H1 (cell line): ENCODE measurements around the gene GATAD2B. TPM values are rescaled to one million over a fixed set of nuclear protein-coding genes. Genes with fewer than 3 reads are reported as not detected.

Experiments
- CTCF ChIA-PET: fragments of 300-600 bp; sonication (Branson Sonifier 250); formaldehyde crosslinking; loops from one replicate; lab custom pipeline; 2021; ENCODE audit not compliant: partially characterized antibody; lab: Charles Lee
- POLR2A ChIA-PET: fragments of 300-600 bp; sonication (Branson Sonifier 250); formaldehyde crosslinking; loops from one replicate; lab custom pipeline; 2021; ENCODE audit warnings: inconsistent platforms; ENCODE audit not compliant: partially characterized antibody; lab: Charles Lee
- DNase-seq, 2 experiments: peaks; one replicate each; pipeline versions ENCODE4 v3.0.0 to v3.0.0-alpha.2; 2010 to 2022; ENCODE audit warnings: low spot score in 2 of 2, low read depth in 1 of 2, mixed read lengths in 1 of 2
- FAIRE-seq: peaks from 2 replicates; lab custom pipeline; 2011; peaks lifted over from hg19 to GRCh38; lab: Jason Lieb, UNC
- H2AFZ ChIP-seq: 2 replicates; pipeline ENCODE4 v1.8.1; 2012; ENCODE audit warnings: low read length, inconsistent platforms
- H2AK5ac ChIP-seq: 2 replicates; pipeline ENCODE4 v1.6.1; 2013; ENCODE audit warnings: low read depth, low read length
- H2BK120ac ChIP-seq: replicated peaks from 2 replicates; pipeline ENCODE3; 2013; ENCODE audit warnings: low read depth, low read length, inconsistent platforms
- H2BK12ac ChIP-seq: 2 replicates; pipeline ENCODE4 v1.6.1; 2013; ENCODE audit warnings: low read depth, low read length
- H2BK15ac ChIP-seq: 2 replicates; pipeline ENCODE4 v1.6.1; 2013; ENCODE audit warnings: low read length
- H2BK20ac ChIP-seq: 2 replicates; pipeline ENCODE4 v1.6.1; 2013; ENCODE audit warnings: low read length
- H2BK5ac ChIP-seq: 2 replicates; pipeline ENCODE4 v1.6.1; 2013; ENCODE audit warnings: low read depth, low read length
- H3K14ac ChIP-seq: 2 replicates; pipeline ENCODE4 v1.6.1; 2013; ENCODE audit warnings: inconsistent platforms; ENCODE audit not compliant: insufficient read length
- H3K18ac ChIP-seq: 2 replicates; pipeline ENCODE4 v1.6.1; 2013; ENCODE audit warnings: low read length; ENCODE audit errors: extremely low read depth
- H3K23ac ChIP-seq: 2 replicates; pipeline ENCODE4 v1.6.1; 2013; ENCODE audit warnings: inconsistent platforms; ENCODE audit not compliant: insufficient read length
- H3K23me2 ChIP-seq: 2 replicates; pipeline ENCODE4 v1.6.1; 2013; ENCODE audit warnings: low read depth, low read length
- H3K27ac ChIP-seq: 2 replicates; pipeline ENCODE4 v1.6.1; 2011; ENCODE audit warnings: low read depth, low read length, inconsistent platforms
- H3K27me3 ChIP-seq, 4 experiments: replicated peaks in 1 of 4; 1 replicate in 1 of 4; 2 replicates in 3 of 4; pipeline versions ENCODE4 v1.6.1 to v1.8.1; 2011 to 2013; ENCODE audit warnings: low read length in 3 of 4, mild to moderate bottlenecking in 3 of 4, inconsistent platforms in 2 of 4, mixed read lengths in 2 of 4, moderate library complexity in 1 of 4; ENCODE audit not compliant: control insufficient read depth in 3 of 4, insufficient read depth in 3 of 4; ENCODE audit errors: extremely low read depth in 1 of 4
- H3K36me3 ChIP-seq, 4 experiments: 2 replicates each; pipeline versions ENCODE4 v1.6.1 to v1.8.1; 2011 to 2013; ENCODE audit warnings: mild to moderate bottlenecking in 4 of 4, low read length in 3 of 4, moderate library complexity in 2 of 4, control low read depth in 1 of 4, inconsistent platforms in 1 of 4; ENCODE audit not compliant: insufficient read depth in 4 of 4, control insufficient read depth in 2 of 4
- H3K4ac ChIP-seq: replicated peaks from 2 replicates; pipeline ENCODE3; 2013; ENCODE audit warnings: low read length, low read depth, mixed read lengths, inconsistent platforms; ENCODE audit not compliant: insufficient read length
- H3K4me1 ChIP-seq, 4 experiments: replicated peaks in 1 of 4; 1 replicate in 1 of 4; 2 replicates in 3 of 4; pipeline versions ENCODE4 v1.6.1 to v1.8.1; 2011 to 2013; ENCODE audit warnings: low read length in 3 of 4, inconsistent platforms in 2 of 4, mixed read lengths in 1 of 4; ENCODE audit not compliant: insufficient read depth in 4 of 4, control insufficient read depth in 3 of 4
- H3K4me2 ChIP-seq, 2 experiments: 2 replicates each; pipeline versions ENCODE4 v1.6.1 to v1.8.1; 2011 to 2013; ENCODE audit warnings: low read depth in 2 of 2, low read length in 2 of 2, control low read depth in 1 of 2, inconsistent platforms in 1 of 2, mild to moderate bottlenecking in 1 of 2; ENCODE audit not compliant: insufficient read depth in 1 of 2
- H3K4me3 ChIP-seq, 4 experiments: fragments of 200-600, 300-600 bp in 1 of 4; sonication (generic), shearing (Covaris generic), sonication (Bioruptor Twin) in 1 of 4; 2 replicates each; pipeline versions ENCODE4 v1.5.1 to v1.8.1; 2011 to 2016; ENCODE audit warnings: low read length in 4 of 4, low read depth in 3 of 4, control low read depth in 2 of 4, inconsistent platforms in 2 of 4, mild to moderate bottlenecking in 2 of 4, mixed read lengths in 1 of 4, moderate library complexity in 1 of 4; ENCODE audit not compliant: insufficient read depth in 2 of 4; ENCODE audit errors: extremely low read depth in 1 of 4
- H3K56ac ChIP-seq: replicated peaks from 2 replicates; pipeline ENCODE3; 2013; ENCODE audit warnings: low read depth, mild to moderate bottlenecking, mixed read lengths, low read length, inconsistent platforms; ENCODE audit not compliant: insufficient read length
- H3K79me1 ChIP-seq: 2 replicates; pipeline ENCODE4 v1.6.1; 2013; ENCODE audit warnings: low read depth, low read length, control low read depth
- H3K79me2 ChIP-seq, 2 experiments: 2 replicates each; pipeline versions ENCODE4 v1.6.1 to v1.8.1; 2012 to 2013; ENCODE audit warnings: low read length in 2 of 2, mild to moderate bottlenecking in 2 of 2, inconsistent platforms in 1 of 2; ENCODE audit not compliant: insufficient read depth in 2 of 2, control insufficient read depth in 1 of 2
- H3K9ac ChIP-seq, 4 experiments: replicated peaks in 1 of 4; 1 replicate in 1 of 4; 2 replicates in 3 of 4; pipeline versions ENCODE4 v1.6.1 to v1.8.1; 2011 to 2013; ENCODE audit warnings: low read depth in 3 of 4, low read length in 3 of 4, control low read depth in 2 of 4, mild to moderate bottlenecking in 2 of 4, moderate library complexity in 2 of 4, inconsistent platforms in 1 of 4; ENCODE audit errors: extremely low read depth in 1 of 4
- H3K9me3 ChIP-seq, 2 experiments: 2 replicates each; pipeline versions ENCODE4 v1.6.1 to v1.8.1; 2012 to 2013; ENCODE audit warnings: mild to moderate bottlenecking in 2 of 2, moderate library complexity in 2 of 2, control low read depth in 1 of 2, inconsistent platforms in 1 of 2, low read depth in 1 of 2, low read length in 1 of 2, mixed read lengths in 1 of 2; ENCODE audit not compliant: insufficient read depth in 2 of 2
- H4K20me1 ChIP-seq, 2 experiments: replicated peaks in 1 of 2; 2 replicates each; pipeline versions ENCODE3 to v1.8.1; 2011 to 2013; ENCODE audit warnings: inconsistent platforms in 2 of 2, low read length in 2 of 2, mild to moderate bottlenecking in 1 of 2; ENCODE audit not compliant: insufficient read depth in 2 of 2, control insufficient read depth in 1 of 2
- H4K5ac ChIP-seq: 2 replicates; pipeline ENCODE4 v1.6.1; 2013; ENCODE audit warnings: low read length, low read depth, mixed read lengths, inconsistent platforms; ENCODE audit not compliant: insufficient read length
- H4K8ac ChIP-seq: 2 replicates; pipeline ENCODE4 v1.8.0; 2013; ENCODE audit warnings: mild to moderate bottlenecking, moderate library complexity, low read length, inconsistent platforms; ENCODE audit not compliant: insufficient read depth; ENCODE audit errors: extremely low read depth
- H4K91ac ChIP-seq: replicated peaks from 2 replicates; pipeline ENCODE3; 2013; ENCODE audit warnings: low read length, mixed read lengths, inconsistent platforms; ENCODE audit not compliant: insufficient read length
- CBX5 ChIP-seq: fragments of 300-800, 300-1000 bp; sonication (generic); IDR thresholded peaks from 2 replicates; pipeline ENCODE4 v1.7.1; 2016; ENCODE audit warnings: antibody characterized with exemption, low read length, low read depth
- CBX8 ChIP-seq: fragments of 300-800, 300-1000 bp; sonication (generic); IDR thresholded peaks from 2 replicates; pipeline ENCODE4 v1.7.1; 2016; ENCODE audit warnings: low read depth, low read length, borderline replicate concordance
- CREB1 ChIP-seq: IDR thresholded peaks from 2 replicates; pipeline ENCODE4 v1.6.1; 2012; ENCODE audit warnings: inconsistent platforms
- EZH2 ChIP-seq: fragments of 200-600 bp; sonication (generic); IDR thresholded peaks from 2 replicates; pipeline ENCODE4 v1.7.1; 2012; ENCODE audit warnings: low read depth, mild to moderate bottlenecking, moderate library complexity, low read length, inconsistent platforms; ENCODE audit not compliant: severe bottlenecking
- POLR2A ChIP-seq, 2 experiments: IDR thresholded peaks; 1 replicate in 1 of 2; 2 replicates in 1 of 2; pipeline ENCODE4 v1.6.1; 2011; ENCODE audit warnings: low read depth in 2 of 2, low read length in 2 of 2, mild to moderate bottlenecking in 2 of 2; ENCODE audit errors: control extremely low read depth in 1 of 2
- RBBP5 ChIP-seq: IDR thresholded peaks from 2 replicates; pipeline ENCODE4 v1.7.1; 2012; ENCODE audit warnings: low read depth, mild to moderate bottlenecking, inconsistent platforms, low read length, moderate library complexity, borderline replicate concordance
- SAP30 ChIP-seq: fragments of 300-600 bp; sonication (generic); IDR thresholded peaks from 2 replicates; pipeline ENCODE4 v1.7.1; 2012; ENCODE audit warnings: low read length, moderate library complexity, mild to moderate bottlenecking, inconsistent platforms; ENCODE audit not compliant: insufficient read depth, insufficient replicate concordance
- SIN3A ChIP-seq, 2 experiments: IDR thresholded peaks in 1 of 2; conservative IDR thresholded peaks in 1 of 2; 2 replicates each; pipeline ENCODE4 v1.6.1; 2011 to 2012; ENCODE audit warnings: low read length in 2 of 2, improper control_type of control experiment in 1 of 2, low read depth in 1 of 2, mild to moderate bottlenecking in 1 of 2
- SP4 ChIP-seq: IDR thresholded peaks from 2 replicates; pipeline ENCODE4 v1.6.1; 2012; ENCODE audit warnings: low read length, inconsistent platforms
- TAF1 ChIP-seq: IDR thresholded peaks from 2 replicates; pipeline ENCODE4 v1.6.1; 2011; ENCODE audit warnings: mild to moderate bottlenecking, low read depth, low read length
- TCF12 ChIP-seq: IDR thresholded peaks from 2 replicates; pipeline ENCODE4 v1.6.1; 2011; ENCODE audit warnings: low read depth, mild to moderate bottlenecking, low read length
- WGBS, 2 experiments: shearing (Covaris generic) in 1 of 2; methylation state at CpG; one replicate each; pipeline versions ENCODE4 v1.1.6 to v1.1.7; 2013 to 2015; ENCODE audit warnings: low lambda C conversion rate in 2 of 2, mixed read lengths in 2 of 2, inconsistent platforms in 1 of 2, low coverage in 1 of 2, missing lambda C conversion rate in 1 of 2; ENCODE audit not compliant: insufficient replicate concordance in 2 of 2, insufficient coverage in 1 of 2, insufficient read length in 1 of 2; ENCODE audit errors: extremely low coverage in 1 of 2, missing lambda C conversion rate in 1 of 2; 5-methylcytosine and 5-hydroxymethylcytosine counted together
- polyA plus RNA-seq, 7 experiments: library from polyadenylated mRNA; depleted of rRNA in 3 of 7; stranded (reverse) in 5 of 7; unstranded in 2 of 7; fragments of >200 nt in 5 of 7; fragments of 200-250 nt in 2 of 7; gene quantifications; 1 replicate in 5 of 7; 2 replicates in 1 of 7; 4 replicates in 1 of 7; pipeline versions ENCODE4 v1.2.1 to v1.2.3, GENCODE V29; 2011 to 2013; ENCODE audit warnings: missing spikeins in 2 of 7, mixed read lengths in 2 of 7
- total RNA-seq: library from RNA; stranded (reverse); fragmentation: NEBNext Ultra II Directional; extraction: Animal tissue kit (Norgen Biotek cat#: 25700); gene quantifications from 2 replicates; pipeline ENCODE4 v1.2.1, GENCODE V29; 2021

Gene GATAD2B
- total and polyA plus RNA-seq, 2 of the 8 experiments (the other 6 are each of a cell fraction or from before 2014, with no cell fraction given), result 8.4 to 39.1 TPM

GRCh38 chr1:153773096-153773921 is 149.5 kb downstream of the GATAD2B start:
- Histone ChIP-seq H2BK15ac (peak overlapping the region; percentile 46; the same call in 1 of the 2 replicates), H4K5ac (no peak overlapping the region), H4K91ac (no peak overlapping the region), H4K8ac (no peak overlapping the region), H3K4me3 (no peak overlapping the region), H2BK12ac (no peak overlapping the region), H3K36me3 (peaks cover 13 to 42% (median 17%) of the 10 kb centered on the region in 4 experiments; a peak in 5 of 8 replicates), H3K79me2 (no peaks in the 10 kb centered on the region; a peak in 1 of 4 replicates), H2BK5ac (no peak overlapping the region)
- POLR2A ChIA-PET, result interaction anchor here (0.7 to 6.3 kb wide), 10 partner anchors 9 to 219 kb away, joined by 3 to 53 read pairs (median 4); partner anchors contain the start of genes ILF2, INTS3 and RPS27
- WGBS, 2 experiments, result 87% methylated on average over 11 of the region's 12 CpGs; no CpG with 5 or more reads in 1 of the 2 experiments
- no peak for TF ChIP-seq CREB1
- TF ChIP-seq POLR2A (IDR thresholded peaks at IDR 0.05; ENCODE audit: control extremely low read depth in 1 of 2, low read depth in 2 of 2, low read length in 2 of 2), result no peak
- no peak for TF ChIP-seq SAP30
- no peak for TF ChIP-seq CBX8
- no peak for TF ChIP-seq RBBP5
- no peak for TF ChIP-seq TCF12
- no peak for TF ChIP-seq SIN3A (conservative IDR thresholded peaks at IDR 0.05 in 1 of 2, IDR thresholded peaks at IDR 0.05 in 1 of 2; ENCODE audit: low read depth in 1 of 2, low read length in 2 of 2)
- no peak for TF ChIP-seq TAF1
- TF ChIP-seq SP4, result no peak
- no peak for TF ChIP-seq EZH2
- no peak for TF ChIP-seq CBX5
- TF ChIP-seq, all 59 proteins: peak for 0
- Histone ChIP-seq H3K9me3 (no peaks in the 10 kb centered on the region), H3K79me1 (peaks cover 5% of the 10 kb centered on the region; the same call in 1 of the 2 replicates), H3K9ac (no peak overlapping the region), H4K20me1 (no peaks in the 10 kb centered on the region), H2BK120ac (no peak overlapping the region), H3K4me1 (peaks cover 0 to 20% (median 11%) of the 10 kb centered on the region in 4 experiments; a peak in 6 of 7 replicates), H3K56ac (no peak overlapping the region), H3K14ac (no peak overlapping the region), H3K4ac (no peak overlapping the region), H3K18ac (no peak overlapping the region), H2BK20ac (no peak overlapping the region), H2AK5ac (no peak overlapping the region), H2AFZ (no peak overlapping the region), H3K23ac (no peak overlapping the region), H3K27ac (no peak overlapping the region), H3K23me2 (peaks cover 11% of the 10 kb centered on the region), H3K27me3 (no peaks in the 10 kb centered on the region; a peak in 1 of 7 replicates), H3K4me2 (no peak overlapping the region)
- DNase-seq (no peak), FAIRE-seq (no peak)
- CTCF ChIA-PET, result interaction anchor here (0.7 to 12.1 kb wide), 25 partner anchors 10 to 207 kb away, joined by 3 to 172 read pairs (median 4); partner anchors contain the start of genes ILF2, NPR1 and SNAPIN
